Endometrial microvascular endothelial cells (primary cell): ENCODE measurements around the gene TRABD2B. TPM values are rescaled to one million over a fixed set of nuclear protein-coding genes. Genes with fewer than 3 reads are reported as not detected.

ENCODE experiments used
- in situ Hi-C: cut with HindIII; loops from 2 replicates; pipeline ENCODE4 v1.10.0; 2017; ENCODE audit warnings: low sequenced_read_pairs, low pct_unique_long_range_greater_than_20kb; ENCODE audit errors: inconsistent ontology term
- total RNA-seq: library from RNA; depleted of rRNA; stranded (reverse); fragments of >200 nt; gene quantifications from one replicate; pipeline ENCODE4 v1.2.3, GENCODE V29; 2015; ENCODE audit errors: inconsistent ontology term

The TRABD2B gene
- total RNA-seq, 1 donor from 2014 or later: not detected

DNA sequence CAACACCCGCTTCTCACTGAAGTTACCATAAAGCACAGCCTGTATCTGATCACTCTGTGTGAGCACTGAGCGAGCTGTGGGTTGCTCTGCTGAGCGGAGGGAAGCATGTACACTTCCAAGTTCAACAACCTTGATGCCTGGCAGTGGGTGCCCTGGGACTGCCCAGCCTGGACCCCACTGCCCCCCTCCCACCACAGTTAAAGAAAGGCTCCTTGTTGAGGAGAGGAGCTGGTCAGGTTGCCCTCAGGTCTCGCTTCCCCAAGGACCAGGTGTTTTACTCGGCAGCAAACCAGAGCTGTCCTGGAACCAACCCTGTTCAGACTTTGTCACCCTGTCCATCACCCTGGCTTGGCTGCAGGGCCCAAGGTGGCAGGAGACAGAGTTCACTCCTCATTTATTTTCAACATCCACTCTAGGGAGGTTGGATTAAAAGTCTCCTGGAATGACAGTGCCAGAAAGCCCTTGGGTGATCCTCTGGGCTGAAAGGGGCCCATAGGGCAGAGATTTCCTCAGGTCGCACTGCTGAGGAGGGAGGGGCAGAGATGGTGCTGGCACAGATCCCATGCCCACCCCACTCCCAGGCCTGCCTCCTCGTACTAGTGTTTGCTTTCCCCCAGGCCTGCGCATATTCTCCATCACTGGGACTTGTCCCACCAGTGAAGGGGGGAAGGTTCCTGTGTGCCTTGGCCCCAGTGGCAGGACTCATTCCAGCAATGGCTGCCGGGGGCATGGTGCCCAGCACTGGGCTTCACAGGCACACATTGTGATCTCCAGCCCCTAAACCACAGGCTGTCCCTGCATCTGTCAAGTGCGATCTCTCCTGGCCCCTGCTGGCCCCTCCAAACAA is 101.7 kb downstream of the TRABD2B start:
- in situ Hi-C loops: no loop called here

- in situ Hi-C loops: no loop called here
Observed at GRCh38 chr1:47894410-47895278, 102.5 kb downstream of the TRABD2B start.

- in situ Hi-C loops: no loop called here
Observed at GRCh38 chr1:47893412-47893811, 103.8 kb downstream of the TRABD2B start.

DNA sequence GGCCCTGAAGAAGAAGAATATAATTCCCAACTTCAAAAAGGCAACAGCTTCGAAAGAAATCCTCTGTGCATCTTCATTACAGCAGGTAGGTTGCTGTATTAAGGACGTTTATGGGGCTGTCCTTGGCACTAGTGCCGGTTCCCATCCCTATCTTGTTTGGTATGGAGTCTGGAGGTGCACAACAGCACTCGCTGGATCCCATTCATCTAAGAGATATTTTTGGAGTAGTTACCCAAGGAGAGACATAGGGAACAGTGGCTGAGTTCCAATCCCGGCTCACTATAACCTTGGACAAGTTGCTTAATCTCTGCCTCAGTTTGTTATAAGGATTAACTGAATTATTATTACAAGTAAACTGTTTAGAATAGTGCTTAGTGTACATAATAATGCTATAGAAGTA is 106.4 kb downstream of the TRABD2B start:
- in situ Hi-C loops: no loop called here

DNA sequence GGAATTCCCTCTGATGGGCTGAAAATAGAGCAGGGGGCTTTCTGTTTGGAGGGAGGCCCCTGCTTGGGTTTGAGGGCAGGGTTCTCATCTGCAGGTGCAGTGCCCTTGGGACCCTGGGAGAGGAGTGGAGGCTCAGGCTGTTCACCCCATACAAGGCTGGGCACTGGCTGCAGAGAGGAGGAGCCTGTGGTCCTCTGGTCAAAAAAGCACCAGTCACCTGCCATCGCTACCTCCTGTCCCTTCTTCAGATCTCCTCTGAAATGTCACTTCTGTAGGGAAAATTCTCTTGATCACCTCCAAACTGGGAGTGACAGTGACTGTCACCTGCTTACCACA is 108.9 kb downstream of the TRABD2B start:
- in situ Hi-C loops: no loop called here

DNA sequence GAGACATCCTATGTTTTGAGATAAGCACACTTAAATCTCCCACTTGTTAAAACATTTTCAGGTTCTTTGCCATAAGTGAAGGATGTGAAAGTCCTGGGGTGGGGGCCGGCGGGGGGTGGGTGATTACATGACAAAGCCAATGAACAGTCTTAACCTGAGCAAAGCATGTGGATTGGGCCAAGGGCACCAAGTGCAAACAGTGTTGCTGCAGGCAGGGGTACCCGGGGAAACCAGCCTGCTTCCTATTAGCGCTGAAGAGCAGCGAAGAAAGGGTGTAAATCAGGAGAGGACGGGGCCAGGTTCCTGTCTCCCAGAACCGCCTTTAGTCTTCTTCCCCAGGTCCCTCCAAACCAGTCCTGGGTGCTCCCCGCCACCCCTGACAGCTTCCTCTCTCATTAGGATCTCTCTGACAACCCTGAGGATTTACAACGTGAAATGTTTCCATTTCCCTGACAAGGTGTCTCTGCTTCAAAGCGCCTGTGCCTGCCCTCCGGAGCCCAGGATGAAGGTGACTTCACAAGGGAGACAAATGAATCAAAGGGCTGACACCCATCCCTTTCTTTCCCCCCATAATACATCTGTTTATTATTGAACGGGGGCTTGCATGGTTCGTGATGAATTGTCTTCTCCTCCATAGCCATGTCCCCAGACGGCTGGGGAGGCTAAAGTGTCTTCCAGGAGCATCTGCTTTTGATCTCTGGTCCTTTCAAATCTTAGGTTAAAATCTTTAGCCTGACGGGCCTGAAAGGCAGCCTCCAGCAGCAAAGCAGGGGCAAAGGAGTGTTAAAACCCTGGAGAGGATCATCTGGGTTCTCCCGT is 109.5 kb downstream of the TRABD2B start:
- in situ Hi-C loops: no loop called here

- in situ Hi-C loops: no loop called here
Observed at GRCh38 chr1:47887060-47887459, 110.1 kb downstream of the TRABD2B start.

GRCh38 chr1:47886141-47886540 is 111.0 kb downstream of the TRABD2B start:
- in situ Hi-C loops: no loop called here

- in situ Hi-C loops: no loop called here
Observed at GRCh38 chr1:47885062-47885830, 111.9 kb downstream of the TRABD2B start.

GRCh38 chr1:47883963-47884362 is 113.2 kb downstream of the TRABD2B start:
- in situ Hi-C loops: no loop called here

GRCh38 chr1:47881505-47882442 is 115.4 kb downstream of the TRABD2B start:
- in situ Hi-C loops: no loop called here

DNA sequence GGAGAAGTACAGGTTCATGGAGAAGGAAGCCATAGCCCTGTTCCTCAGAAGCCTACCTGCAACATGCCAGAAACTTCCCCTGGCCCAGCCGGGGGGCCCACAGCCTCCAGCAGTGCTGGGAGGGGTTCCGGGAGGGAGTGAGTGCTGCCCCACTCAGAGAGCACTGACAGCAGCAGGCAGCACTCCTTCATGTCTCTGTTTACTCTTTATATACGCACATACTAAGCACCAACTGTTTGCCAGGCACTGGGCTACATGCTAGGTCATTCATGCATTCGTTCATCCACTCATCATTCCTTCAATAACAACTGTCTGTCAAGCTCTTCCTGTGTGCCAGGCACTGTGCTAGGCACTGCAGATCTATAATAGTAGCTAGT is 120.6 kb downstream of the TRABD2B start:
- in situ Hi-C loops: no loop called here

- in situ Hi-C loops: no loop called here
Observed at GRCh38 chr1:47875831-47876586, 121.2 kb downstream of the TRABD2B start.

GRCh38 chr1:47875036-47875435 is 122.1 kb downstream of the TRABD2B start:
- in situ Hi-C loops: no loop called here

DNA sequence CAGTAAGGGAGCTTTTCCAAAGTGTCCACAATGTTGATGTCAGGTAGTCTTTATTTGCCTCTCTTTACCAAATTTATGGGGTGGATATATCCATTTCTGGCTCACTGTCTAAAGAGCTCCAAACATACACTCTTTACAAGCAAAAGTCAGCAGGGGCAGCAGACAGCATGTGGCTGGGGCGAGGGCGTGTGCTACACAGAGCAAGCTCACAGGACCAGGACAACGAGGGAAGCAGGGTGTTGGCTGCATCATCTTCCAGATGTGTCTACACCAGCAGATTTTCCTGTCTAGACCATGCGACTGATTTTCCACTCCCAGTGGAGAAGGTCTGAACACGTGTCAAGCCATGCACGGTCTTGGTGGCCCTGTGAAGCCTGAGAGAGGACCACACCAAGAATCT is 123.8 kb downstream of the TRABD2B start:
- in situ Hi-C loops: no loop called here

GRCh38 chr1:47872886-47873285 is 124.3 kb downstream of the TRABD2B start:
- in situ Hi-C loops: no loop called here

DNA sequence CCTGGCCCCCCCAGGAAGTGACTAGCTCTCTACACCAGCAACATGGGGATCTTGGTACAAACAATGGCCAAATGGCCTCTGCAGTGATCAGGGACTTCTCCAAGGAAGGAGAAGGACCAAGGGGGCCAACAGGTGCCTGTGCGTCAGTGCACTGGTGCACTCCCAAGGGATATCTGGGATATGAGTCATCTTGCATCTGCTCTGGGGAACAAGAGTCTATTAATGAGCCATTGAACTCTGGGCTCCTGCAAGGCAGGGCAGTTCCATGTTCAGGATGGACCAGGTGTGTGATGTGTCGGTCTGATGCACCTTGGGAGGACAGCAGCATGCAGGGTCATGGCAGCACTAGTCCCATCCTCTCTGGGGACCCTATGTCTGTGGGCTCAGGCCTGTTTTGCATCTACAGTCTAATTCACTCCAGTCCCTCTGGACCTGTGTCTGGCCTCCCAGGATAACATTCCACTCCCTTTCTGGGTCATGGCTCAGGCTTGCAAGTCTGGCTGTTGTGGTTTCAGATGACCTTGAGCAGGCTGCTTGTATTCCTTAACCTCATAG is 125.3 kb downstream of the TRABD2B start:
- in situ Hi-C loops: no loop called here
